ENCODE results near the gene SAYSD1.
A peak's percentile ranks its signal among the peaks of the same experiment; 100 is the strongest.

SAYSD1 gene

GRCh38 chr6:39118921-39119320 lies 3.9 kb upstream of the SAYSD1 start:
- peak; percentile 87 to 95 for DNase-seq
- no peak overlapping the region for H3K4me2 ChIP-seq (ENCODE audit: low read length)
- no peak overlapping the region for H3K4ac ChIP-seq (ENCODE audit: low read depth, low read length)
- no peak overlapping the region for H2AFZ ChIP-seq (ENCODE audit: insufficient read depth, low read length, poor library complexity)
- H2AK5ac ChIP-seq (ENCODE audit: low read length): no peak overlapping the region
- no peak overlapping the region for H3K4me3 ChIP-seq (ENCODE audit: low read depth, low read length)
- H3K4me1 ChIP-seq (ENCODE audit: control insufficient read depth in 1 of 2, insufficient read depth in 2 of 2, low read length in 2 of 2): peaks cover 4 to 6% of the 10 kb centered on the region in 2 experiments
- H3K79me2 ChIP-seq (ENCODE audit: control insufficient read depth, insufficient read depth, low read length, poor library complexity): peaks cover 5% of the 10 kb centered on the region
- no peak overlapping the region for H2BK12ac ChIP-seq (ENCODE audit: low read length)
- no peak overlapping the region for H3K27ac ChIP-seq (ENCODE audit: low read depth, low read length)
- H3K79me1 ChIP-seq (ENCODE audit: low read length): peaks cover 6% of the 10 kb centered on the region
- no peak overlapping the region for H2BK120ac ChIP-seq (ENCODE audit: insufficient read depth, low read length, poor library complexity)
- no peak overlapping the region for H3K18ac ChIP-seq (ENCODE audit: low read length)
- H3K9me3 ChIP-seq (ENCODE audit: insufficient read depth, low read depth, low read length): no peaks in the 10 kb centered on the region
- no peak overlapping the region for H4K12ac ChIP-seq (ENCODE audit: low read depth, low read length)
- H2BK5ac ChIP-seq (ENCODE audit: low read depth, low read length, poor library complexity): no peak overlapping the region
- no peak overlapping the region for H3K23ac ChIP-seq (ENCODE audit: low read length)
- H3K9ac ChIP-seq (ENCODE audit: low read length): no peak overlapping the region
- no CpG with 5 or more reads among the region's 4 CpGs for WGBS (ENCODE audit: extremely low coverage, insufficient coverage, insufficient read length)
- H4K8ac ChIP-seq (ENCODE audit: low read depth, low read length): no peak overlapping the region
- H3K36me3 ChIP-seq (ENCODE audit: control insufficient read depth in 1 of 2, insufficient read depth in 2 of 2, low read length in 2 of 2): no peaks in the 10 kb centered on the region
- H3K14ac ChIP-seq (ENCODE audit: low read length): no peak overlapping the region
- H3K27me3 ChIP-seq (ENCODE audit: insufficient read depth, low read length): no peaks in the 10 kb centered on the region
- H4K91ac ChIP-seq (ENCODE audit: low read depth, low read length): no peak overlapping the region

GRCh38 chr6:39114388-39114703 lies 640 bp downstream of the SAYSD1 start:
- Histone ChIP-seq H2BK5ac (ENCODE audit: low read depth, low read length, poor library complexity) (no peak overlapping the region), H4K8ac (ENCODE audit: low read depth, low read length) (no peak overlapping the region), H3K4me3 (ENCODE audit: low read depth, low read length) (peak overlapping the region; percentile 78), H4K12ac (ENCODE audit: low read depth, low read length) (no peak overlapping the region), H3K4ac (ENCODE audit: low read depth, low read length) (no peak overlapping the region), H2AK5ac (ENCODE audit: low read length) (no peak overlapping the region), H3K18ac (ENCODE audit: low read length) (no peak overlapping the region), H3K27ac (ENCODE audit: low read depth, low read length) (no peak overlapping the region), H3K14ac (ENCODE audit: low read length) (no peak overlapping the region), H2BK12ac (ENCODE audit: low read length) (no peak overlapping the region), H2BK120ac (ENCODE audit: insufficient read depth, low read length, poor library complexity) (no peak overlapping the region), H3K9ac (ENCODE audit: low read length) (peak overlapping the region; percentile 95), H3K23ac (ENCODE audit: low read length) (peak overlapping the region; percentile 22), H3K4me1 (ENCODE audit: control insufficient read depth in 1 of 2, insufficient read depth in 2 of 2, low read length in 2 of 2) (peaks cover 4 to 6% of the 10 kb centered on the region in 2 experiments), H3K27me3 (ENCODE audit: insufficient read depth, low read length) (no peaks in the 10 kb centered on the region), H2AFZ (ENCODE audit: insufficient read depth, low read length, poor library complexity) (no peak overlapping the region), H3K79me2 (ENCODE audit: control insufficient read depth, insufficient read depth, low read length, poor library complexity) (peaks cover 5% of the 10 kb centered on the region), H3K79me1 (ENCODE audit: low read length) (peaks cover 6% of the 10 kb centered on the region), H3K9me3 (ENCODE audit: insufficient read depth, low read depth, low read length) (no peaks in the 10 kb centered on the region), H4K91ac (ENCODE audit: low read depth, low read length) (no peak overlapping the region), H3K4me2 (ENCODE audit: low read length) (peak overlapping the region; percentile 67), H3K36me3 (ENCODE audit: control insufficient read depth in 1 of 2, insufficient read depth in 2 of 2, low read length in 2 of 2) (no peaks in the 10 kb centered on the region)
- no peak for DNase-seq
- WGBS (ENCODE audit: extremely low coverage, insufficient coverage, insufficient read length): no CpG with 5 or more reads among the region's 11 CpGs

DNA sequence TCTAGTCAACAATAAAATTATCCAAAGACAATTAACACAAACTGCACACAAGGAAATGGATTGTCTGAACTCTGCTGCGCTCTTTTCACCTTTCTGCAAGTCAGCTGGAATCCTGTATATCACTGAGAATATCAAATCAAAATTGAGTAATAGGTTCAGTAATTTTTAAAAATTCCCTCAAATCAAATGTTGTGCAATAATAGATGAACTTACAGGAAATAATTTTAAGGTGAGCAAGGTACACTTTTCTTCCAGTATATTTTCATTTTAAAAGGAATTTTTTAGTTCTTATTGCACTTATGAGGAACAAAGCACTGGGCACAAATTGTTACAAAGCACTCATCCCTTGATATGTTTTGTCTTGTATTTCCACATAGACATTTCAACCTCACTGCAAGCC lies 1.2 kb downstream of the SAYSD1 start:
- no peak overlapping the region for H4K8ac ChIP-seq (ENCODE audit: low read depth, low read length)

DNA sequence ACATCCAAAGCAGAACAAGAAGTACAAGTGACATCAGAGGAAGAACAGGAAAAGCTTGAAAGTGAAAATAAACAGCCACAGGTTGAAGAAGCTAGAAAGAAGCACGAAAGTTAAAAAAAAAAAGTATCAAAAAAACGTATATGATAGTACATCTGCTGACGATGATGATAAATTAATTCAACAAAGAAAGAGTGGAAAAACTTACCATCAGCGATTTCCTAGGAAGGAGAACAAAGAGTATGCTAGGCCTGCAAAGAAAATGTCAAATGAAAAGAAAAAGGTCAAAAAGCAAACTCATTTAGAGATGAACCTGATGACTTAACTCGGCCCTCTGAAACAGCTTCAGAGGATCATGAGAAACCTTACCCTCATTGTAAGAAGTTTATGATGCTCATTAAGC lies 3.7 kb downstream of the SAYSD1 start:
- peaks cover 0 to 2% of the 10 kb centered on the region in 2 experiments for H3K36me3 ChIP-seq (ENCODE audit: control insufficient read depth in 1 of 2, insufficient read depth in 2 of 2, low read length in 2 of 2)
- H3K9me3 ChIP-seq (ENCODE audit: insufficient read depth, low read depth, low read length): no peaks in the 10 kb centered on the region
- no peak overlapping the region for H4K8ac ChIP-seq (ENCODE audit: low read depth, low read length)
- no peak overlapping the region for H3K23ac ChIP-seq (ENCODE audit: low read length)
- H2BK120ac ChIP-seq (ENCODE audit: insufficient read depth, low read length, poor library complexity): no peak overlapping the region
- H3K18ac ChIP-seq (ENCODE audit: low read length): no peak overlapping the region
- H4K12ac ChIP-seq (ENCODE audit: low read depth, low read length): no peak overlapping the region
- H3K4ac ChIP-seq (ENCODE audit: low read depth, low read length): no peak overlapping the region
- H2BK12ac ChIP-seq (ENCODE audit: low read length): no peak overlapping the region
- DNase-seq: no peak
- H2AK5ac ChIP-seq (ENCODE audit: low read length): no peak overlapping the region
- H3K4me1 ChIP-seq (ENCODE audit: control insufficient read depth in 1 of 2, insufficient read depth in 2 of 2, low read length in 2 of 2): peaks cover 4 to 6% of the 10 kb centered on the region in 2 experiments
- no peak overlapping the region for H3K9ac ChIP-seq (ENCODE audit: low read length)
- H3K14ac ChIP-seq (ENCODE audit: low read length): no peak overlapping the region
- H2BK5ac ChIP-seq (ENCODE audit: low read depth, low read length, poor library complexity): no peak overlapping the region
- H3K4me3 ChIP-seq (ENCODE audit: low read depth, low read length): no peak overlapping the region
- H3K79me2 ChIP-seq (ENCODE audit: control insufficient read depth, insufficient read depth, low read length, poor library complexity): peaks cover 5% of the 10 kb centered on the region
- no peaks in the 10 kb centered on the region for H3K27me3 ChIP-seq (ENCODE audit: insufficient read depth, low read length)
- H3K4me2 ChIP-seq (ENCODE audit: low read length): no peak overlapping the region
- WGBS (ENCODE audit: extremely low coverage, insufficient coverage, insufficient read length): no CpG with 5 or more reads among the region's 5 CpGs
- H2AFZ ChIP-seq (ENCODE audit: insufficient read depth, low read length, poor library complexity): no peak overlapping the region
- H3K27ac ChIP-seq (ENCODE audit: low read depth, low read length): no peak overlapping the region
- peaks cover 6% of the 10 kb centered on the region for H3K79me1 ChIP-seq (ENCODE audit: low read length)
- H4K91ac ChIP-seq (ENCODE audit: low read depth, low read length): no peak overlapping the region

More for the DNA sequence above, 1.2 kb downstream of the SAYSD1 start:
- Histone ChIP-seq H2BK5ac (ENCODE audit: low read depth, low read length, poor library complexity) (no peak overlapping the region), H3K9ac (ENCODE audit: low read length) (no peak overlapping the region), H3K14ac (ENCODE audit: low read length) (no peak overlapping the region), H2AK5ac (ENCODE audit: low read length) (no peak overlapping the region), H3K4me1 (ENCODE audit: control insufficient read depth in 1 of 2, insufficient read depth in 2 of 2, low read length in 2 of 2) (peaks cover 4 to 6% of the 10 kb centered on the region in 2 experiments), H3K79me2 (ENCODE audit: control insufficient read depth, insufficient read depth, low read length, poor library complexity) (peaks cover 5% of the 10 kb centered on the region), H3K4me2 (ENCODE audit: low read length) (no peak overlapping the region), H2BK120ac (ENCODE audit: insufficient read depth, low read length, poor library complexity) (no peak overlapping the region), H2AFZ (ENCODE audit: insufficient read depth, low read length, poor library complexity) (no peak overlapping the region), H3K27ac (ENCODE audit: low read depth, low read length) (no peak overlapping the region), H3K4me3 (ENCODE audit: low read depth, low read length) (no peak overlapping the region), H3K18ac (ENCODE audit: low read length) (no peak overlapping the region), H3K36me3 (ENCODE audit: control insufficient read depth in 1 of 2, insufficient read depth in 2 of 2, low read length in 2 of 2) (peaks cover 0 to 2% of the 10 kb centered on the region in 2 experiments), H2BK12ac (ENCODE audit: low read length) (no peak overlapping the region), H3K79me1 (ENCODE audit: low read length) (peaks cover 6% of the 10 kb centered on the region), H3K4ac (ENCODE audit: low read depth, low read length) (no peak overlapping the region), H4K91ac (ENCODE audit: low read depth, low read length) (no peak overlapping the region), H3K9me3 (ENCODE audit: insufficient read depth, low read depth, low read length) (no peaks in the 10 kb centered on the region), H4K12ac (ENCODE audit: low read depth, low read length) (no peak overlapping the region), H3K23ac (ENCODE audit: low read length) (no peak overlapping the region), H3K27me3 (ENCODE audit: insufficient read depth, low read length) (no peaks in the 10 kb centered on the region)
- no CpG with 5 or more reads among the region's 1 CpG for WGBS (ENCODE audit: extremely low coverage, insufficient coverage, insufficient read length)
- DNase-seq: no peak

All from trophoblast cell (in vitro differentiated cells and primary cell).